Right hindlimb (tissue), 1 donor: ENCODE results near the gene CRHR1.
A peak's percentile ranks its signal among the peaks of the same experiment; 100 is the strongest.

Experiments used
- DNase-seq: peaks from one replicate; pipeline ENCODE4 v3.0.0-alpha.2; 2018

The CRHR1 gene

DNA sequence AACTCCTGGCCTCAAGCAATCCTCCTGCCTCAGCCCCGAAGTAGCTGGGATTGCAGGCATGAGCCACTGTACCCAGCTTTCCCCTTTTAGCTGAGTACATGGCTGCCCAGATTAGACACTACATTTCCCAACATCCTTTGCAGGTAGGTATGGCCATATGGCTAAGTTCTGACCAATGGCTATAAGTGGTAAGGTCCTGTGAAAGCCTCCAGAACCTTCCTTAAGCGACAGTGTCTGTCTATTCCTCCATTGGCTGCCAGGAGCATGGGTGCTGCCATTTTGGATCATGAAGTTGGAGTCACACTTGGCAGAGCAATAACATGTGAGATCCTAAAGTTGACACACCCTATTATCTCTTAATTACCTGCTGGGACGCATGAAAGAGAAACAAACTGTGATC, 24.4 kb upstream of the CRHR1 start:
- no peak for DNase-seq

DNA sequence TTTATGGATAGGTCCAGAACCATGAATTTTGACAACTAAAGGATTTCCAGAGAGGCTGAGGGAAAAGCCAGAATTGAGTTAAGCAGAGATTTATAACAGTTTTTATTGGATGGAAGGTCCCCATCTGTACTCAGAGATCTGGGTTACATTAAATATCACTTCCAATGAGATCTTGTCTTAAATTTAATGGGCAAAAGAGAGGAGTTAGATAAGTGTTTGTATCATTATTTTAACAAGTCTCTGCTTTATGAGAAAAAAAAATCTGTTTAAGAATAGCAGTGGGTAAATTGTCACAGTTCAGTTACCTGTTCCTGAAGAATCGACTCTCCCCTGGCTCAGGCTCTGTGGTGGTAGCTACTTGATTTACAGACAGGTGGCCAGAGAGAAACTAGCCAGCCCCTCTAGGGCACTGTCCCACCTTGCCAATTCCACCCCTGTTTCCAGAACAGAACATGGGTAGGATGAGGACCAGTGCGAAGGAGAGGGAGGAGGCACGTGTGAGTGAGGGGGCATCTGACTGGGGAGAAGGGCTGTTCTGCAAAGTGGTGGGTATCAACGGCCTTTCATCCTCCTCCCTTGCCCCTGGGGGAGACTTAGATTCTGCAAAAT, 22.1 kb upstream of the CRHR1 start:
- DNase-seq, result no peak

DNA sequence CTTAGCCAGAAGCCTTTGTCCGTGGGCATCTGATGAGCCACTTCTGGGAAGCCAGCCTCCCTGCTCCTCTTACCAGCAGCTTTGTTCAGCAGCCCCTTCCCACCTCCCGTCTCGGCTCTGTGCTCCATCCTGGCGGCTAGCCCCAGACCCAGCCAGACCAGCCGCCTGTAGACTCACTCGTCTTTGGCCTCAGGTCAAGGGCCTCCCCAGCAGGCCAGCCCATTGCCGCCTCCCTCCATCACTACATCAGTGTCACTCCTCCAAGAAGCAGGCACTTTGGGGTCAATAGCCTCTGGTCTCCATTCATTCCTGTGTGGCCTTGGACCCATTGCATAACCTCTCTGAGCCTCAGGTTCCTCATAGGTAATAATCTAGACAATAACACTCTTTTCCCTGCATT, 20.9 kb upstream of the CRHR1 start:
- no peak for DNase-seq

DNA sequence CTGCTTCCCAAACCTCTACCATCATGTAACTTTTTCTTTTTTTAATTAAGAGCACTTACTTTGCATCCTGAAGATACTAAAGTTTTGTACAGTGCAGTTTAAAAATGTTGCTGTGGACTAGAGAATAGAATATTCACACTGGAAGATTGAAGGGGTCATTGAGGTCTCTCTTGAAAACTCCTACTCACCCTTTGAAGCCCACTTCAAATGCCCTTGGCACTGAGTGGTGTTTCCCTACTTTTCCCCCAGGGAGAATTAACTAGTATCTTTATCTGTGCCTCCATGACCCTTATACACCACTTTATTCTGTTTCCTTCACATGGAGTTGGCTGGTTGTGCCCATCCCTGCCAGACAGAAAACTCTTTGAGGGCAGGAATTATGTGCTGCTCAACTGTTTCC, 19.6 kb upstream of the CRHR1 start:
- DNase-seq, result no peak

DNA sequence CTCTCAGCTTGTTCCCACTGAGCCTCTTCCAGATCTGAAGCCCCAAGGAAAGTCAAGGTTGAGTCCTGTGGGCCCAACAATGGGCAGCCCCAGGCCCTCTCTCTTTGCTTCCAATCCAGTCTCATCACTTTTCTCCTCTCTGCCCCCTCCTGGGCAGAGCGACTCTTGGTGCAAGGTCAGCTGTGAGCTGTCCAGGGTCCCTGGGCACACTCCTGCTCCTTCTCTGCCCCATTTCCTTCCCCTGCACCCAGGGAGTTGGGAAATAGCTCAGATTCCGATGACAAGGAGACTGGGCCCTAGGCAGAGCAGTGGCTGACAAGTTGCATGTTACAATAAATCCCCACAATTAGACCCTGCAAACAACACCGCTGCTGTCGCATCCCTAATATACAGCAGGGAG, 16.1 kb upstream of the CRHR1 start:
- no peak for DNase-seq

DNA sequence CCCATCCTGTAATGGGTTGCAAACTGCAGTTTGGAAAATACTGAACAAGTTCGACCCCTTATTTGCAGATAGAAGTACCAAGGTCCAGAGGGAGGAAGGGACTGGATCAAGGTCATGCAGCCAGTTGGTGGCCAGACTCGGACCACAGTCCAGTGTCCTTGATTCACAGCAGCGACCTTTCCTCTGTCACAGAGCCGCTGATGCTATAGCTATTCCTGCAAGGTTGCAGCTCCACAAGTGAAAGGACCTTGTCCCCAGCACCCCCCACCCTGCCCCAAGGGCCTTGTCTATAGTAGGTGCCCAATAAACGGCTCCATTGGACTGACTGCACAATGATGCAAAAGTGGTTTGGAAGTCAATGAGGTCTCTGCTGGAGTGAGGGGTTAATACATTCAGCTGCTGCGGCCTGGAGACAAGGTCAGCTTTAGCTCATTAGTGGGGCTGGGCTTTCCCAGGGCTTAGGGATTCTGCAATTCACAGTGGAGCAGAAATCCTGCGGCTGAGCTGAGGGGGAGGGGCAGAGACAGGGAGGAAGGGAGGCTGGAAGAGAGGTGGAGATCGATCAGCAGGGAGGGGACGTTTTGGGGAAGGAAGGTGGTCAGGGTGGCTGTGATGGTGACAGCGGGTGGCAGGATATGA, 13.4 kb upstream of the CRHR1 start:
- DNase-seq, result no peak

DNA sequence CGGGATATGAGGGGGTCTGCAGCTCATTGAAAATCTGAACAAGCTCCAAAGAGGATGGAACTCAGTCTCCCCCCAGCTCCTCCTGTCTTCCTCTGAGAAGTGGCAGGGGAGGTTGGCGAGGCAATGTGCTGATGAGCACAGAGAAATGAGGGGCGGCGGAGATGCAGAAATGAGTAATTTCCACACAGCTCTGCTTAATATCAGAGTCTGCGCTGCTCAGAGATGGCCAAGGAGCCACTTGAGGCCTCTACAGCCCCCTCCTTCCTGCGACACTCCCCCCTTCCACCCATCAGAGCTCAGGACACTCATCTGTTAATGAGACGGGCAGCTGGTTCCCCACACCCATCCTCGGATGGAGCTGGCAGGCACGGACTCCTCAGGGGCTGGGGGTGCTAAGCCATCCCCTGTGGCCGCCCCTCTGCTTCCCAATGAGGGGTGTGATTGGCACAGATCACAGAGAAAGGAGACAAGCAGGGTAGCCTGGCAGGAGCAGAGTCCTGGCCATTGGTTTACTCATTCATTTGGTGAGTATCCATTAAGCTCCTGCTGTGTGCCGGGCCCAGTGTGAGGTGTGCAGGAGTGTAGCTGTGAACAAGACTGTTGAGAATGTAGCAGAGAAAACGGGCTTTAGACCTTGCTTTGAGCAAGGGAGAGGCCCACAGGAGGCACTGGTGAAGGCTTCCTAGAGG, 12.7 kb upstream of the CRHR1 start:
- no peak for DNase-seq

DNA sequence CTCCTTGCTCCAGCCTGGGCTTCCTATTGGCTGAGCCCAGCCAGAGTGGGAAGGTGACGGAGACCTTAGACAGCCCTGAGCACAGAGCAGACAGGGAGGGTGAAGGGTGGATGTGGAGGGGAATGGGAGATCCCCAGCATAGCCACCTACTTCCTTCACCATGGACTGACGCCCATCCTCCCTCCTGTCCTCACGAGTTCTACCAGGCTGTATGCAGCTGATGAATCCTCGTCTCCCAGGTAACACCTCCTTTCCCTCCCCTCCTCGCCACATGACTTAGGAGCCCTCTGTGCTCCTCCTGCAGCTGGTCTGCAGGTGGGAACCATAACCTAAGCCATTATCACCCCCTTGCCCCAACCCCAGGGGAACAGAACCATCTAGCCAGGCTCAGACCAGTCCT, 9.0 kb upstream of the CRHR1 start:
- DNase-seq, result no peak

DNA sequence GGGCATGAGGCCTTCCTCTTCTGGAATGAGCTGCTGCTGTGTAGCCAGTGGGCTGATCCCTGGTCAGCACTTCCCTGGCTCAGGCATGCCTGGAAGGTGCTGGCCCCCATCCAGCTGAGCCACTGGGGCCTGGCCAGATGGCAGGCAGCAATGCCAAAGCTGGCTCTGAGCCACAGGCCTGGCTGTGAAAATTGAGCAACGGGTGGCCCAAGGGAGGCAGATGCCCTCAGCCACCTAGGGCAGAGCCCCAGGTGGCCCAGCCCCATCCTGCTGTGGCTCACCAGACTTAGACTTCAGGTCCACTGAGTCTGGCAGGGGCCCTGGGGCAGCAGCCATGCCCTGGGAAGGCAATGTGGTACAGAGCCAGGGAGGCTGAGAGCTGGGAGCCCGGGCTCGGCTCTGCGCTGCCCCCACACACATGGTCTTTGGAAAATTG, 8.5 kb upstream of the CRHR1 start:
- DNase-seq, result no peak

DNA sequence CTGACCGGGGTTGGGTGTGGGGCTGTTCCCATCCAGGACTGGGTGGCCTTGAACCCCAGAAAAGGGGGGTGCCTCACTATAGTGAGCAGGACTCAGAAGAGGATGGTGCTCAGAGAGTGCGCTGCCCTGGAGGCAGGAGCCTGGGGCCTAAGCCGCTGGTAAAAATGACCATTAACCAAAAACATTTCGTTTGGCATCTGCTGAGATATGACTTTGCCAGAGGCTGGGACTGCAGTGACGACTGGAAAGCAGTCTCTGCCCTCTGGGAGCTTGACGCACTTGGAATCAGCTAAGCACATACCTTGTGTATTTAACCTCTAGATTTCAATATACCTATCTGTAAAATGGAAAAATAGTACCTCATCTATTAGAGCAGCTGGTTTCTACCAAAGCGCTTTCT, 7.2 kb upstream of the CRHR1 start:
- no peak for DNase-seq

DNA sequence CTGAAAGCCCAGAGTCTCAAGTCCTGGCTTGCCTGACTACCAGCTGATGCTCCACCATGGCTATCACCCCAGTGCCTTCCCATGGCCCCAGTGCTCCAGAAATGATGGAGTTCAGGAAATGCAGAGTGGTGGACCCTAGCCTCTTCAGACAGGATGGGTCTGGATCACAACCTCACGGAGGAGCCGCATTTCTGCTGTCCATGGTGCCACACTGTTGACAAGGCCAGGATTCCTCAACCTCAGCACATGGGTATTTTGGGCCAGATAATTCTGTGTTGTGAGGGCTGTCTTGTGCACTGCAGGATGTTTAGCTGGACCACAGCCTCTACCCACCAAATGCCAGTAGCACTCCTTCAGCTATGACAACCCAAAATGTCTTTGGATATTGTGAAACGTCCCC, 6.7 kb upstream of the CRHR1 start:
- DNase-seq, result no peak

DNA sequence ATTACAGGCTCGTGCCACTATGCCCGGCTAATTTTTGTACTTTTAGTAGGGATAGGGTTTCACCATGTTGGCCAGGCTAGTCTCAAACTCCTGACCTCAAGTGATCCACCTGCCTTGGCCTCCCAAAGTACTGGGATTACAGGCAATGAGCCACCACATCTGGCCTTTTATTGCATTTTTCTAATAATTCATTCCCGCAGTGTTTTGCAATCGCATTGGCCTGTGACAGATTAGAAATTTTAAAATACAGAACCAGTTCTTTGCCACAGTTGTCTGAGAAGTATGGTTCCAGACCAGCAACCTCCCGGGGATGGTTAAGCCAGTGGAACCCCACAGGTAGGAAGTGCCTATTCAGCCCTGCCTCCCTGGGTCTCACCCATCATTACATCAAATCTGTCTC, 3.2 kb upstream of the CRHR1 start:
- DNase-seq, result no peak

DNA sequence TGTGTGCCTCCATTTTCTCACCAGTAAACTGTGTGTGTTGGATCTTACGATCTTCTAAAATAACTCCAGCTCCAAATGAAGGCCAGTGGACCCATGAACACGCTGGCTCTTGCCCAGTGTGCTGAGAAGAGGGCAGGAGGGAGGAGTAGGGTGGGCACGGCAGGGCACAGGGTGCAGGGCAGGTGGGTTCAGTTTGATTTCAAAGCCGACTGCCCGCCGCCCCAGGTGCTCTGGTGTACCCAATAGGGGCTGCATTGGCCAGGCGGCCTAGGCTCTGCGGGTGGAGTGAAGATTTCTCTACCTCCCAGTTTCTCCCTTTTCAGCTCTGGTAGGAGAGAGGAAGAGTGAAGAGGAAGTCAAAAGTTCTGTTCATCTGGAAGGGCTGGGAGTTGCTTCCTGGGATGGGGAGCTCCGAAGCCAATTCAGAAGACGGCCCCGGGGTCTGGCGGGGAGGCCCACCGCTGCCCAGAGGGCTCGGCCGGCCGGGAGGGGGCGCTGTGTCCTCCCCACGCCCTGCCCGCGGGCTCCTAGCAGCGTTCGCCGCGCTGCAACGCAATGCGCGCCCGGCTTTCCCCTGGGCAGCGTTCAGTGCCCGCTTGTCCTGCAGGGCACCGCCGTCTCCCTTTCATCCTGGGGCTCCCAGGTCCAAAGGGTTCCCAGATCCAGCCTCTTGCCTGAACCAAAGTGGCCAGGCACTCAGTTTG, 1.1 kb upstream of the CRHR1 start:
- no peak for DNase-seq

DNA sequence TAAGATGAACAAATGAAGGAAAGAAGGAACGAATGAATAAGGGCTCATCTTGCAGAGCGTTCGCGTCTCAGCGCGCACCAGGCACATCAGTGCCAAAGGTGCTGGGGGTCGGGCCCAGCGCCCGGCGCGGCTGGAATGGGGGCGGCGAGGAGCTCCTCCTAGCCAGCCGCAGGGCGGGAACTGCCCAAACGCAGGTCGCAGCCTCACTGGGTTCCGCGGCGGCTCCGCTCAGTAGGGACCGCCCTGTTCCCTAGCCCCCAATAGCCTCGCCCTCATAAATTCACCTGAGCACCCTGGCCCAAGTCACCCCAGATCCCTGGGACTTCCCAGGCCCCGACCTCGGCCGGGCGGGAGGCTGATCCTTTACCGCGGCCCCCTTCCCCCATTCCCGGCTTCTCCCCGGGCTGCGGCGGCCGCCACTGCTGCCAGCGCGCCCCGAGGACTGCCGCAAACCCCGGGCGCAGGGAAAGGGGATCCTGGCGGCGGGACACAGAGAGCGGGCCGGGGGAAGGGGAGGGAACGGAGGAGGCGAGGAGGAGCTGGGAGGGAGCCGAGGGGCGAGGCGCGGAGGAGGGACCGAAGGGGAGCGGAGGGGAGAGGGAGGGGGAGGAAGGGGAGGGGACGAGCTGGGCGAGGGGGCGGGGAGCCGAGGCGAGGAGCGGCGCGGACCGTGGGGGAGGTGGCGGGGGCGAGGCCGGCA, 377 bp upstream of the CRHR1 start:
- DNase-seq, result peak; percentile 59

DNA sequence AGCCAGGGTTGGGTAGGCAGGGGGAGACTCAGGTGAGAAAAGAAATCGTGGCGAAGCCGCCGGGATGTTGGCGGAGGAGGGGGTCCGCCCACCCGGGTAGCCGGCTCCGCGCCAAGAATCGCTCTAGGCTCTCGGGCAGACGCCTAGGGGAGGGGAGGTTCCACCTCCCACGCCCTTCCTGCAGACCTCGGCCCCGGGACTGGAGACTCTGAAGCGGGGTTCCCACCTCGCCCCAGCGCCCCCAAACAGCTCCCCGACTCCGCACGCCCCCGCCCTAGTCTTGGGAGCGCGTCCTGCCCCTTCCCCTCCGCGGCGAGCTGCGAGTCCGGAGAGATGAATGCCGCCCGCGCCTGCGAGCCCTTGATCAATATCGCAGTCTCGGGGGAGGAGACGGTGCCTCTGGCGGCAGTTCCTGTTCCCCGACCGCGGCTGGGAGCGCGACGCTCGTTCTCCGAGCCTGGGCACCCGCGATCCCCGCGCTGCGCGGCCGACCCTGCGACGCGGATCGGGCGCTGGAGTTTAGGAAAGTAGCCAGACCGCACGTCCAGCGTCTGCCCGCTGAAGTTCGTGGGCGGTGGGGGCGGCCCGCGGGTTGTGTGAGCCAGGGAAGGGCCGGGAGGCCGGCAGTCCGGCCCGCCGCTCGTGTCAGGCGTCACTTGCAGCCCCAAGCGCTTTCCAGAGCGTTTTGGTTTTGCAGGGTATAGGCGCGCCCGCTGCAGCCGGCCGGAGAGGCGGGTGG, 790 bp downstream of the CRHR1 start:
- peak; percentile 32 for DNase-seq

DNA sequence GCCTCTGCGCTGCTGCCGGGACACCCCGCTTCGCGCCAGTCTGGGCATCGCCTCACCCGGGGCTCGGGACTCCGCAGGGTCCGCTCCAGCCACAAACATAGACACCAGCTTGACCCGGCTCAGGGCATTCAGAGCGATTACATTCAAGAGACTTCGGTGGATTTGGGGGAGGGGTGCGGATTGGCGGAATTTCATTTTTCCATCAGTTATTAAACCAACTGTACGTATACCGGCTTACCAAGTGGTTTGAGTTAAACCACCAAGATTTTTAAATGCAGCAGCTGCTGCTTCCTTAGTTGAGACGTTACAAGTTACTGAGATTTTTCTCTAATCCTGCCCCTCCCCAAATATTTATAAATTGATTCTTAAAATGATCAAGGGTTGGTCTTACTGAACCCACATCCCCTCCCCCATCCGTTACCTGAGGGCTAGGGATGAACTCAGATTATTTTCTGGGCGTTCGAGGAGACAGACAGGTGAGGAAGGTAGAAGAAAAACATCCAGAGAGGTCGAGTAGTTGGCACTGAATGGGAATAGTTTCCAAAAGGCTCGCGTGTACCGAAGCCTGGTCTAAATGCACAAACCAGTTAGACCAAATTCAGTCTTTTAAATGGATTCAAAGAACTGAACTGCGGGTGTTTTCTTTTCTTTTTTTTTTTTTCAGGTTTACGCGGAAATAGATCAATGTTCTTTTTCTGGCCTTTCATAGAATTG, 1.5 kb downstream of the CRHR1 start:
- peak; percentile 28 for DNase-seq

DNA sequence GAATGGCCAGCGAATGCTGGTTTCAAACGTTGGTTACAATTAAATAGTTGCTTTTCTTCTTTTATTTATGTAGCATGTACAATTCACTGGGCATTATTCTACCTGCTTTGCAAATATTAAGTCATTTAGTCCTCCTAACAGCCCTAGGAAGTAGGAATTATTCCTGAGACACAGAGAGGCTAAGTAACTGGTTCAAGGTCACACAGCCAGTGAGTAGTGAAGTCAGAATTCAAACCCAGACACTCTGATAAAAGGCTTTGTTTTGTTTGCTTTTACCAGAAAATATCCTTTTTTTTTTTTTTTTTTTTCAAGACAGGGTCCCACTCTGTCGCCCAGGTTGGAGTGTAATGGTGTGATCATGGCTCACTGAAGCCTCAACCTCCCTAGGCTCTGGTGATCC, 2.2 kb downstream of the CRHR1 start:
- DNase-seq, result no peak

DNA sequence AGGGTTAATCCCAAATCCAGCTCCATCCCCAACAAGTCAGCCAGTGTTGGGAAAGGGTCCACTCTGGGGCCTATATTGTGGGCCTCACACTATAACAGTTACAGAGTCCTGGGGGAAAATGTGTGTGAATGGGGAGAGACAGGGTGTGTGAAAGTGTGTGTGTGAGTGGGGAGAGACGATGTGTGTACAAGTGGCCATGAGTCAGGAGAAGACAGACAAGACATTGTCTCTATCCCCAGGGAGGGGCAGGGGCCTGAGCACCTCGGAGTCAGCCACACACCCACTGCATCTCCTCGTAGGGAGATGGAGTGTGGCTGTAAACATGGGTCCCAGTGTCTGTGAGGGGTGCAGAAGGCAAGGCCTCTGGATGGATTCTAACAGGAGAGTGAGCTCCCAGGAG, 2.9 kb downstream of the CRHR1 start:
- no peak for DNase-seq

DNA sequence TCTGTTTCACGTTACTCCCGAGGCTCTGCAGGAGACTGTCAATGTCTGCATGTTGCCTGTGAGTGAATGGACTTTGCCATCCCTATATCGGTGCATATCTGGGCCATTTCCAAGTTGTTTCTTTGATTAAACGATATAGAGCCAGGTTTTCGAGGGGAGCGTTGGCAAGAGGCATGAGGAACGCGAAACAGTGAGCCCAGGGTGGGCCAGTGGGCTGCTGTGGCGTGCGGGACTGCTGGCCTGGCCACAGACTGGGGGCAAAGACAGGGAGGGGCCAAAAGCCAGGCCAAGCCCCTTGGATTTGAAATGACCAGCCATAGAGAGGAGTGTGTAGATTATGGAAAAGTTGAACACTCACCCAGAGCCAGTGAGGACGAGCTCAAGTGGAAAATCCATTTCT, 3.5 kb downstream of the CRHR1 start:
- DNase-seq, result no peak

DNA sequence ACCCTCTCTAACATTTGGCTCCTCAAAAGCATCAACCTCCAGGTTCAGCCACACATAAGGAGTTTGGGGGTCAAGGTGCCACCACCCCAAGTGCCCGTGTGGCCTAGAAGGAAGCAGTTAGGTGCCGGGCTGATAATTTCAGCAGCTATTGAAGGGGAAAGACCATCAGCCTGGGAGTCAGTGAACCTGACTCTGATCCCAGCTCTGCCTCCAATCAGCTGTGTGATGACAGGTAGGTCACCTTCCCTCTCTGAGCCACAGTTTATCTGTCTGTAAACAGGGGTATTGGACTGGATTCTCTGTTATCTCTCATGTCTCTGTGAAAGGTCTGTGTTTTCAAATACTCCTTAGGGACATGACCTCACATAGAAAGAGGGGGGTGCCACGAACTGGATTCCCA, 3.9 kb downstream of the CRHR1 start:
- no peak for DNase-seq

DNA sequence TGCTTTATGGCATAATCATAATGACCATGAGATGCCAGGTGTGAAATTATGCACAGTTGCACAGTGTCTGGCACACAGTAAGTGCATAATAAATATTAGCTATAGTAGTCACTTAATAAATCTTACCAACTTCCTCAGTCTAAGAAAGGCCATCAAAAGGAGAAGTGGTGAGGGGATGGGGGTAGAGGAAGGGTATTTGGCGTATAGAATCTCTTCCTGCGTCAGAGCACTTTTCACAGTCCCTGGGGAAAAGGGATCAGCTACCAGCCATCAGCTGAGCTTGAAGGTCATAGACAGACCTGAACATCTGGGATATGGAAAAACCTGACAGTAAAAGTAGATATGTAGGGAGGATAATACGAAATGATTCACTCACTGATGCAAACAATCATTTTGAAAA, 5.8 kb downstream of the CRHR1 start:
- DNase-seq, result no peak
